Suppressor macrophage treated with lipopolysaccharide for 4 hours (primary cell): ENCODE measurements around the gene ZNF668.

Source experiments
- DNase-seq: peaks from one replicate; pipeline ENCODE4 v3.0.0-alpha.2; 2020

Gene ZNF668

DNA sequence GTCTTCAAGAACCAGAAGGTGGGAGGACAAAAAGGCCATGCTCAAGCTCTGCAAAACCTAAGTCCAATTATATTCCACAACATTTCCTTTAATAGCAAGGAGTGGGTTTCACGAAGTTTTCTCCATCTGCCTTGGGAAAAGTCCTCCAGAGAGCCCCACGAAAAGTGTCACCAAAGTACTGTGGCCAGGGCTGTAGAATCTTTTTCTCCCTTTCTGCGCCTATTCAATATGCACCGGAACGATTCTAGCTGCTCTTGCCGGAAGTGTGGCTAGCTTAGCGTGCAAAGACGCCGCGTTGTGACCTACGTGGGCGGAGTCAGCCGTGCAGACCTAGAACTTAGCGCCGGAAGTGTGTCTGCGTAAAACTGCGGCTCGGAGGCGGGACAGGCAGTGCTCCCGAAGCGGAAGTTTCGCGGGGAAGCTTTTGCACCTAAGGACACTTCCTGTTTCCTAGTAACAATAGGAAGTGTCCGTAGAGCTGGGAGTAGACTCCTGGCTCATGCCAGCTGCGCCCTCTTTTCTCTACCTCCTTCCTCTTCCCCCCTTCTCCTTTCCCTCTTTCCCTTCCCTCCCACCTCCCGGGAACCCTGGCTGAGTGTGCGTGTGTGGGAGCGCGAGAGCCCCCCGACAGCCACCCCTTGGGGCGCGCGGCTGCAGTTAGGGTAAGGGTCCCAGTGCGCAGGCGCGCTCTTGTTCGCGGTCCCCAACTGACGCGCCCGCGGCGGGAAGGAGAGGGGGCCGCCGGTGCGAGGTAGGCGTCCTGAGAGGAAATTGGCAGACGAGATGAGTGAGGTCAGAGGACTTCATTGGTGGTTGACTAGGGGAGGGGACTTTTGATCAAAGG, at the start of gene ZNF668, which contains the start of gene ZNF646:
ZNF668 (minus strand) TSS at position 271 of the 844 bp plus-strand sequence. CDS start 9,781 bp downstream, outside the sequence.
ZNF646 (plus strand) TSS at position 453 of the 844 bp plus-strand sequence. CDS start 1,903 bp downstream, outside the sequence.
- peak; percentile 100 for DNase-seq

DNA sequence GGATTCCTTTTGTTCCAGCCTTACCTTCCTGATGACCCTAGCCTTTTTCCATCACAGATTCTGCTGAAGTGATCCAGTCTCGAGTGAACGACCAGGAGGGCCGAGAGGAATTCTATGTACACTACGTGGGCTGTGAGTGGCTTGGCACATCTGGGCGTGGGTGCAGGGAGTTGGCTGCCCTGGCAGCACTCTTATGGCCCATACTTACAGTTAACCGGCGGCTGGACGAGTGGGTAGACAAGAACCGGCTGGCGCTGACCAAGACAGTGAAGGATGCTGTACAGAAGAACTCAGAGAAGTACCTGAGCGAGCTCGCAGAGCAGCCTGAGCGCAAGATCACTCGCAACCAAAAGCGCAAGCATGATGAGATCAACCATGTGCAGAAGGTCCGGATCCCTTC, 46.1 kb upstream of the ZNF668 start:
- DNase-seq: no peak

DNA sequence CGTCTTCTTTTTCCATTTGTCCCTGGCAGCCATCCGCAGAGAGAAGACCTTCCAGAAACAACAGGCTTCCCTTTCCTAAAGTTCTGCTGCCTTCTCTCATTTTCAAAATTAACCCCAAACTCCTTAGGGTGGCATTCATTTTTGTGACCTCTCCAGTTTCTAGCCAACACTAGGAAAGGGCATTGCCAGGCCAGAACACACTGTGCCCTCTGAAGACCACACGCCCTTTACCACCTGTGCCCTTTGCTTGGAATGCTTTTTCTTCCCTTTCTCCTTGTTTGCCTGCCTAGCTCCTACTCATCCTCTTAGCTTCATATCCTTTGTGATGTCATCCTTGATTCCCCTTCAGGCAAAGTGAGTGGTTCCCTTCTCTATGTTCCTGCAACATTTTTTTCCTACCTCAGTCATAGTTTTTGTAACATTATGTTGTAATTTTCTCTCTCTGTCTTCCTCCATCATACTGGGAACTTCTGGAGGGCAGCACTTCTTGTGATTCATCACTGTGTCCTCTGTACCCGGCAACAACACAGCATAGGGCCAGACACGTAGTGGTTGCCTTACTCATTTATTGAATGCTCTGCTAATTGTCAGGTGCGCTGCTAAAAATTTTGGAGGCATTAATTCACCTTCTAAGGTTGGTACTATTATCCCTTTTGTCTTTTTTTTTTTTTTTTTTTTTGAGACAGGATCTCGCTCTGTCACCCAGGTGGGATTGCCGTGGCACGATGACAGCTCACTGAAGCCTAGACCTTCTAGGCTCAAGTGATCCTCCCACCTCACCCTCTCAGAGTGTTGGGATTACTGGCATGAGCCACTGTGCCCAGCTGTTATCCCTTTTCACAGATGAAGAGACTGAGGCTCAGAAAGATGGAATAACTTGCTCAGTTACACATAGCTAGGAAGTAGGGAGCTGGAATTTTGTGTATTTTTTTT, 44.4 kb upstream of the ZNF668 start:
- DNase-seq: peak; percentile 91

DNA sequence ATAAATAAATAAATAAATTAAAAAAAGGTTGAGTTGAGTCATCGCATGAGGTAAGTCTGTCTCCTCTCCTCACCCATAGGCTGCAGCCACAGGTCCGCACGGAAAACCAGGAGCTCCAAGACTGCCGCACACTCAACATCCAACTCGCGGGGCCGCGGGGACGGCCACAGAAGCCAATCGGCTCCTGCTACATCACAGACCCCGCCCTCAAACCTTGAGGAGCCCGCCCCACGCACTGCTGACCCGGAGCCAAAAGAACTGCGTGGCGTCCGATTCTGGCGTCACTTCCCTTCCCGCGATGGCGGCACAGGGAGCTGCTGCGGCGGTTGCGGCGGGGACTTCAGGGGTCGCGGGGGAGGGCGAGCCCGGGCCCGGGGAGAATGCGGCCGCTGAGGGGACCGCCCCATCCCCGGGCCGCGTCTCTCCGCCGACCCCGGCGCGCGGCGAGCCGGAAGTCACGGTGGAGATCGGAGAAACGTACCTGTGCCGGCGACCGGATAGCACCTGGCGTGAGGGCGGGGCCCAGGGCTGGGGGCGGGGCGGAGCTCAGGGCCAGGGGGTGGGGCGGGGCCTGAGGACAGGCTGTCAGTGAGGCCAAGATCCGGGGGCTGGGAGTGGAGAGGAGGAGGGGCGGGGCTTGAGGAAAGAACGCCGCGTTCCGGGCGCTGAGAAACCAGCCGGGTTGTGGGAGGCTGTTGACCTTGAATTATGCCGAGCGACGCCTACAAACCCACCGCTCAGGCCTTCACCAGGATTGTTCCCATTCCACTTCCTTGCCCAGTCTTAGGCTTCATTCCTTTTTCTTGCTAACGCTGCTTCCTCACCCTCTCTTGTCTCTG, 43.6 kb upstream of the ZNF668 start, which contains the start of gene KAT8:
KAT8 (plus strand) TSS at position 281 of the 839 bp plus-strand sequence; CDS start at position 299, 18 bp downstream.
- peak; percentile 99 for DNase-seq

DNA sequence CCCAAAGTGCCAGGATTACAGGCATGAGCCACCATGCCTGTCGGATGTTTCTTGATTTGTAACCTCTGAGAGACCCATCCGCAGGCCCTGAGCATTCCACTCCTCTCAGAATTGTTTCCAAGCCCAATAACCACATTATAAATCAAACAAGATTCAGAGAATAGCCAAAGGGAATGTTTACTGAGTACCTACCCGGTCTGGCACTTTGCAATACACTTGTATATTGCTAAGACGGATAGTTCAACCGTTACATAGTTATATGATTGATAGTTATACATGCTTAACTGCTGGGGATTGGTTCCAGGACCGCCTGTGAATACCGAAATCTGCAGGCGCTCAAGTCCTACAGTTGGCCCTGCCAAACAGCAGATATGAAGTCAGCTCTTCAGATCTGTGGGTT, 40.4 kb upstream of the ZNF668 start:
- DNase-seq: no peak

DNA sequence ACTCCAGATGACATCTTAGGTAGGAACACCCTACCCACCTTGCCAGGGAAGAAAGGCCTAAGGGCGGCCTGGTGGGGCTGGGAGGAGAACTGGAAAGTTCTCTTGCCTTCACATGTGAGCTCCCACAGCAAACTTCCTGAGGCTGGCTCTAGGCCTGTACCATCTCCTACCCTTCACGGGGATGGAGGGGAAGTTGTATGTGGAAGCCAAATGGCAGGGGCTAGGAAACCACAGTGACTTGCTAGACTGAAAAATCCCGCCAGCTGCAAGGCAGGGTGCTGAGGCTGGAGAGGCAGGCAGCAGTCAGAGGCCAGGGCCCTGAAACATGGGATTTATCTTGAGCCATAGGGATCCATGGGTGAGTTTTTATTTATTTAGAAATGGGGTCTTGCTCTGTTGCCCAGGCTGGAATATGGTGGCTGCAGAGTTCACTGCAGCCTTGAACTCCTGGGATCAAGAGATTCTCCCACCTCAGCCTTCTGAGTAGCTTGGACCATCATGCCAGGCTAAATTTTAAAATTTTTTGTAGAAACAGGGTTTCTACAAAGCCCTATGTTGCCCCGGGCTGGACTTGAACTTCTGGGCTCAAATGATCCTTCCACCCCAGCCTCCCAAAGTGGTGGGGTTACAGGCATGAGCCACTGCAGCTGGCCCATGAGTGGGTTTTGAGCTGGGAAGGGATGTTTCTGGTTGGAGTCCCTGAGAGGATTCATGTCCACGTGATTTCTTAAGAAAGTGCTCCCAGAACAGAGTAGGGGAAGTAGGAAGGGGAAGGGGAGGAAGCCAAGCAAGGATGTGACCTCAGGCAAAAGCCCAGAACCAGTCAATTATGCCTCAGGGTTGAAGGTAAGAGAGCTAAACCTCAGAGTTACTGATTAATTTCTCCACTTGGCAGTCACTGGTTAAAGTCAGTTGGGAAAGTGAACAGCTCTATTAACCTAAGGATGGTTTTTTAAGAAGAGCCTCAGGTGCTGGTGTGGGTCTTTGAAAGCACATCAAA, 39.4 kb upstream of the ZNF668 start:
- DNase-seq: peak; percentile 90

DNA sequence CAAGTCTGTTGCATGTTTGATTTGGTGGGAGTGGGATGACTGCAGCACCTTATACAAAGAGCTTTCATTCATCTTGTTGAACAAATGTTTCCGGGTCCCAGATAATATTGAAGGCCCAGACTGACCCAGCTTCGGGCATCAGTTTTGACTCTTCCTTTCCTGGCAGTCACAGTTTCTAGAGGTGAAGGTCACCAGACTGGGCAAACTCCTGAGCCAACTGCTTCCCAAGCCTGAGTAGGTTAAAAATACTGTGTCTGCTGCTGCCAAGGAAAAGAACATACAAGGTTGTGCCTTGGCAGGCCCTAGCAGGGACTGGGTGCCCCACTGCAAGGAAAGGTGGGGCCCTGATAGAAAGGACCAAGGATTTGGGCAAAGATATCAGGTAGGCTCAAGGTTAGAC, 38.7 kb upstream of the ZNF668 start:
- DNase-seq: no peak

DNA sequence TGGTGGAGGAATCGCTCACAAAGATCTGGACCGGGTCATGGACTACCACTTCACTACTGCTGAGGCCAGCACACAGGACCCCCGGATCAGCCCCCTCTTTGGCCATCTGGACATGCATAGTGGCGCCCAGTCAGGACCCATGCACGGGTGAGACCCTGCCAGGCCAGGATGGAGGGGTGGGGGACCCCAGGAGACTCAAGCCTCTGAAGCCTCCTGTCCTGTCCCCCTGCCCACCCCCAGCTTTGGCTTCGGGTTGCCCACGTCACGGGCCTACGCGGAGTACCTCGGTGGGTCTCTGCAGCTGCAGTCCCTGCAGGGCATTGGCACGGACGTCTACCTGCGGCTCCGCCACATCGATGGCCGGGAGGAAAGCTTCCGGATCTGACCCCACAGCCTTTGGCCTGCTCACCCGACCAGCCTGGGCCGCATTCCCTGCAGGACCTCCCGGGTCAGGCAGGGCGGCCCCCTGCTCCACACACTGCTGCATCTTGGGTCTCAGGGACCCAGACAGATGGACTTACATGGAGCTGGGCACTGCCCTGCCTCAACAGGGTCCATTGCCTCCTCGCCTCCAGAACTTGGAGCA, 37.9 kb upstream of the ZNF668 start:
- DNase-seq: no peak

DNA sequence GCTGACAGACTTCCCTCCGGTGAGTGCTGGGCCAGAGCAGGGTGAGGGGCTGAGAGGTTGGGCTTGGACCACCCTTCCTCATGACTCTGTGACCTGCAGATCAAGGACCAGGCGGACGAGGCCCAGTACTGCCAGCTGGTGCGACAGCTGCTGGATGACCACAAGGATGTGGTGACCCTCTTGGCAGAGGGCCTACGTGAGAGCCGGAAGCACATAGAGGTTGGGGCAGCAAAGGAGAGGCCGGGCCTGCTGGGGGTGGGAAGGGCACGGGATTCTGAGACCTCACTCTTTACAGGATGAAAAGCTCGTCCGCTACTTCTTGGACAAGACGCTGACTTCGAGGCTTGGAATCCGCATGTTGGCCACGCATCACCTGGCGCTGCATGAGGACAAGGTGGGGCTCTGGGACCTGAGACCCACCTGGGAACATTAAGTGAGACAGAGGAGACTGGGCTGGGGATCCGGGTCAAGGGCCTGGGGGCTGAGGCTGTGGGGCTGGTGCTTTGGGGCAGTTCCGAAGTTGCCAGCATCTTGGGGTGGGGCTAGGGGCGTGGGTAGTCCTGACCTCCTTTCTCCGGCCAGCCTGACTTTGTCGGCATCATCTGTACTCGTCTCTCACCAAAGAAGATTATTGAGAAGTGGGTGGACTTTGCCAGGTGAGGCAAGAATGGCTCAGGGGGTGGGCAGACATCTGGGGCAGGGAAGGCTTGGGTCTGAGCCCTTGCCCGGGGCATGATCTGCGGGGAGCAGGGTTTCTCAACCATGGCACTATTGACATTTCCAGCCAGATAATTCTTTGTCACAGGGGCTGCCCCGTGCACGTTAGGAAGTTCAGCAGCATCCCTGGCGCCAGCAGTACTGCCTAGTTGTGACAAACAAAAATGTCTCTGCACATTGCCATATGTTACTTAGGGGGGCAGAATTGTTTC, 36.3 kb upstream of the ZNF668 start:
- DNase-seq: no peak

DNA sequence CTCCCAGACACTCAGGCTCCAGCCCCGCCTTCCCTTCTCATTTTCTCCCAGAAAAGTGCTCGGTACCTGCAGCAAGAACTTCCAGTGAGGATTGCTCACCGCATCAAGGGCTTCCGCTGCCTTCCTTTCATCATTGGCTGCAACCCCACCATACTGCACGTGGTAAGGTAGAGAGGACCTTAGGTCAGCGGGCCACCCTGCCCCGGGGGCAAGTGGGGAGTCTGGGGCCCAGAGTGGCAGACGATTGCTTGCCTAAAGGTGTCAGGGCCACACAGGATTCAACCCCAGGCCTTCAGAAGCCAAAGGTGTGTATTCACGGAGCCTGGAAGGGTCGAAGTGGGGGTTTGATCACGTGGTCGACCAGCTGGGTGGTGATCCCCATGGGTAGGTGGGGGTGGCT, 35.6 kb upstream of the ZNF668 start:
- DNase-seq: no peak

DNA sequence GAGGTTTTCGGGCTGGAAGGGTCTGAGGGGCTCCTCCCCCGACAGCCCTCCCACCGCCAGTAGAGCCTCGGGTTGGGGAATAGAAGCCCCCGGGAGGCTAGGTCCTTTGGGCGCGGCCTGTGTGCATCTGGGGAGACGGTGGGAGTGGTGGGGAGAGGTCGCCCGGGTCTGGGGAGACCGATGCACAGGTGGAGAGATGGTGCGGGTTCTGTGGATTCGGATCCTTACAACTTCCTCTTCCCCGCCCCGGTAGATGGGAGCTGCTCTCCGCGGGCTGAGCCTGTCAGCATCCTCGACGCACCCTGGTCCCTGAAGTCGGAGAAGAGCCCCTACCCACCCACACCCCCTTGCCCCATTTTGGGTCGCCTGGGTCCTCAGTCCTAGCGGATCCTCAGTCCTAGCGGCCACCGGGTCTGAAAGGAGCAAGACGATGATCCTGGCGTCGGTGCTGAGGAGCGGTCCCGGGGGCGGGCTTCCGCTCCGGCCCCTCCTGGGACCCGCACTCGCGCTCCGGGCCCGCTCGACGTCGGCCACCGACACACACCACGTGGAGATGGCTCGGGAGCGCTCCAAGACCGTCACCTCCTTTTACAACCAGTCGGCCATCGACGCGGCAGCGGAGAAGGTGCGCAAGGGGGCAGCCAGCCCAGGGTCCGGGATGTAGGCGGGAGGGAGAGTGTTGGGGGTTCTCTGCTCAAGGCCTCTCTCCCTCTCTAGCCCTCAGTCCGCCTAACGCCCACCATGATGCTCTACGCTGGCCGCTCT, 34.9 kb upstream of the ZNF668 start:
- DNase-seq: no peak

DNA sequence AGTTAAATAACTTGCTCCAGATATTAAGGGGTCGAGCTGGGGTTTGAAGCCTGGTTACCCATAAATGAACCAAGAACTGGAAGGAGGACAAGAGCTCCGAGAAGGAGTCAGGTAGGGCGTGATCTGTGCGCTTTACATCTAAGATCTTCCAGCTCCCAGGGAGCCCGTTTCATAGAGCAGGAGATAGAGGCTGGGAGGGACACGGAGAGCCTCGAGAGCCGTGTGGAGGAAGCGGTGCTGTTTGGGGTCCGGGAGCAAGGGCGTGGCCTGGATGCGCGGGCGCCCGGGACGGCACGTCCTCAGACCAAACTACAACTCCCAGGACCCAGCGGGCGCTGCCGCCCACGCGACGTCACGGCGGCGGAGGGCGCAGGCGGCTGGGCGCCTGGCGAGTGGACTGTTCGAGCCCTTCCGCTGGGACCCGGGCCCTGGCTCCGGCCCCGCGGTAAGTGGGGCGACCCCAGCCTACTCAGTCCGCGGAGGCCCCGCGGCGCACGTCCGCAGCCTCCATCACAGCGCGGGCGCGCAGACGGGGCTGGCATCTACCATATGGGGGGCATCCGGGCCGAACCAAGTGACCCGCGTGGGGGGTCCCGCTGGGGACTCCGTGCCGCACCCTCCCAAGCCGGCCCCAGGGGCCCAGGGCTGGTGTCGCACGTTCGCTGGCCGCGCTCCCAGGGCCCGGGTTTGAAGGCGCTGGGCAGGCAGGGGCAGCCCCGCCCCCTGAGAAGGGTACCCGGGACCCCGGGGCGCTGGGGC, 34.2 kb upstream of the ZNF668 start, which contains the start of gene BCKDK:
BCKDK (plus strand) TSS at position 352 of the 759 bp plus-strand sequence. CDS start 838 bp downstream, outside the sequence.
- peak; percentile 90 for DNase-seq

DNA sequence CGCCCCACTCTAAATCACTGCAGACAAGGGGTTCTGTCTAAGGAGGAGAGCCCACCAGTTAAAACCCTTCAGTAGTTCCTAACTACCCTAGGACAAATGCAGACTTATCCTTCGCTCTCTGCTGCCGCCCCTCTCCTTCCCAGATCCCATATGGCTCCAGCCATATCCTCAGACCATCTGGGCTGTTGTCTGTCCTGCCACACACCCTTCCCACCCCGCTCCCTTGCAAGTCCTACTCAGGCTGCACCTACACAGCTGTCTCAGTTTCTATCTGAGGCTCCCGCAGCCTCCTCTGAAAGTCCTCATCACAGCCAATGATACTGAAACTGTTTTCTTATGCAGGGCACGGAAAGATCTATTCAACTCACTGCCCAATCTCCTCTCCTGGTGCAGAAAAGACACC, 33.4 kb upstream of the ZNF668 start:
- DNase-seq: peak; percentile 29

DNA sequence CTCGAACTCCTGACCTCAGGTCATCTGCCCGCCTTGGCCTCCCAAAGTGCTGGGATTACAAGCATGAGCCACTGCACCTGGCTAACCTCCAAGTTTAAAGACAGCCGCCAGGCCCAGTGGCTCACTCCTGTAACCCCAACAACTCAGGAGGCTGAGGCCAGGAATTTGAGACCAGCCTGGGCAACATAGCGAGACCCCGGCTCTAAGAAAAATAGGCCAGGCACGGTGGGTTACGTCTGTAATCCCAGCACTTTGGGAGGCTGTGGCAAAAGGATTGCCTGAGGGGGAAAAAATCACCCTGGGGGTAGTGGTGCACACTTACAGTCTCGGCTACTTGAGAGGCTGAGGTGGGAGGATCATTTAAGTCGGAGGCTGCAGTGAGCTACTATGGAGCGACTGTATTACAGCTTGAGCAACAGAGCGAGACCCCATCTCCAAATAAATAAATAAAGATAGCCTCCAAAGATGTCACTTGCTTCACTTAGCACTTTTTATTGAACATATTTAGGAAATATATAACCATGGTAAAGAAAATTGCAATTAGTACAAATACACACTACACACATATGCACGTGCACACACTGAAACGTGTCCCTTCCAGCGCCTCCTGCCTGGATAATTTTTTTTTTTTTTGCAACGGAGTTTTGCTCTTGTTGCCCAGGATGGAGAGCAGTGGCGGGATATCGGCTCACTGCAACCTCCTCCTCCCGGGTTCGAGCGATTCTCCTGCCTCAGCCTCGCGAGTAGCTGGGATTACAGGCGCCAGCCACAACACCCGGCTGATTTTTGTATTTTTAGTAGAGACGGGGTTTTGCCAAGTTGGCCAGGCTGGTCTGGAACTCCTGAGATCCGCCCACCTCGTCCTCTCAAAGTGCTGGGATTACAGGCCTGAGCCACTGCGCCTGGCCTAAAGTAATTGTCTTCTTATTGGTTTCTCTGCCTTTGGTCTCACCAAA, 32.7 kb upstream of the ZNF668 start:
- no peak for DNase-seq

DNA sequence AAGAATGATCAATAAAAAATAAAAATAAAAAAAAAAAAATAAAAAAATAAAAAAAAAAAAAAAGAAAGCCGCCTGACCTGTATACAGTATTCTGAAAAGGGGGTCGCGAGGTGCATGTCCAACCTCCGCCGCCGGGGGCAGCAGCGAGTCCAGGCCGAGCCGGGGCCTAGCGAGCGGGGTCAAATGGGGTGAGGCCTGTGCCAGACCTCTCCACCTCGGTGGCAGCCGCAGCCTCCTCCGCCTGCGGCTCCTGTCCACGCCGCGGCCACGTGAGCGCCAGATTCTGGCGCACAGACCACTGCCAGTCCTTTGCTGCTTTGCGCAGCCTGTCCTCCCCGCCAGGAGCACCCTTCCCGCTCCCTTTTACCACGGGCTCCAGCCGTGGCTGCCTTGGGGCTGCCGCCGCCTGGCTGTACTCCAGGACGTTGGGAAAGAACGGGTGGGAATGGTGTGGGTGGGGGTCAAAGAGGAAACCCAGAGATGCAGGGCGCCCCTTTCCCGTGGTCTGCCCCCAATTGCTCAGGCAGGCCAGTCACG, 31.7 kb upstream of the ZNF668 start:
- DNase-seq: peak; percentile 84
